HepG2 (cell line): ENCODE data around the gene FIZ1. TPM values are rescaled to one million over a fixed set of nuclear protein-coding genes. Genes with fewer than 3 reads are reported as not detected.
A peak's percentile ranks its signal among the peaks of the same experiment; 100 is the strongest.

Source experiments
- FOXP1 ChIP-seq, 2 experiments: fragments of 450-650 bp in 1 of 2; IDR thresholded peaks; 2 replicates each; pipeline ENCODE4 v1.6.1; 2017 to 2018; ENCODE audit warnings: antibody characterized with exemption in 1 of 2
- KAT2B ChIP-seq: fragments of 150-350 bp; IDR thresholded peaks from 2 replicates; pipeline ENCODE4 v1.6.1; 2014; ENCODE audit warnings: low read depth, low read length, borderline replicate concordance
- KLF13 ChIP-seq: sonication (generic); formaldehyde crosslinking; IDR thresholded peaks from 2 replicates; pipeline ENCODE4 v1.4.0; 2020; ENCODE audit warnings: mild to moderate bottlenecking, missing genetic modification reagents
- MEF2D ChIP-seq: sonication (generic); formaldehyde crosslinking; IDR thresholded peaks from 2 replicates; pipeline ENCODE4 v1.5.1; 2020; ENCODE audit warnings: mild to moderate bottlenecking, missing genetic modification reagents
- MTA1 ChIP-seq: sonication (generic); formaldehyde crosslinking; IDR thresholded peaks from 2 replicates; pipeline ENCODE4 v1.4.0; 2020; ENCODE audit warnings: missing genetic modification reagents, mild to moderate bottlenecking, borderline replicate concordance
- NBN ChIP-seq: fragments of 450-650 bp; conservative IDR thresholded peaks from 2 replicates; pipeline ENCODE4 v1.6.1; 2017
- PLSCR1 ChIP-seq: sonication (generic); formaldehyde crosslinking; IDR thresholded peaks from 2 replicates; pipeline ENCODE4 v1.5.0; 2020; ENCODE audit warnings: missing genetic modification reagents, mild to moderate bottlenecking, borderline replicate concordance
- PRDM10 ChIP-seq: sonication (generic); formaldehyde crosslinking; IDR thresholded peaks from 2 replicates; pipeline ENCODE4 v1.4.0; 2020; ENCODE audit warnings: low read depth, missing genetic modification reagents
- PRMT3 ChIP-seq: sonication (generic); formaldehyde crosslinking; IDR thresholded peaks from 2 replicates; pipeline ENCODE4 v1.8.1; 2022; ENCODE audit warnings: low read depth, mild to moderate bottlenecking, moderate library complexity, missing genetic modification reagents, borderline replicate concordance
- RFX1 ChIP-seq: fragments of 450-650 bp; IDR thresholded peaks from 2 replicates; pipeline ENCODE4 v1.6.1; 2017
- SIN3B ChIP-seq: fragments of 150-350 bp; IDR thresholded peaks from 2 replicates; pipeline ENCODE4 v1.6.1; 2014; ENCODE audit warnings: low read length
- SIX1 ChIP-seq: sonication (generic); formaldehyde crosslinking; IDR thresholded peaks from 2 replicates; pipeline ENCODE4 v1.4.0; 2020; ENCODE audit warnings: missing genetic modification reagents, borderline replicate concordance
- SMARCC2 ChIP-seq: fragments of 450-650 bp; IDR thresholded peaks from 2 replicates; pipeline ENCODE4 v1.6.1; 2017; ENCODE audit warnings: antibody characterized with exemption, mild to moderate bottlenecking
- SMC3 ChIP-seq: IDR thresholded peaks from 2 replicates; pipeline ENCODE4 v1.6.1; 2011; ENCODE audit warnings: low read length, improper control_type of control experiment
- SP5 ChIP-seq: IDR thresholded peaks from 2 replicates; pipeline ENCODE4 v1.6.1; 2016; ENCODE audit warnings: low read depth, borderline replicate concordance
- TAF1 ChIP-seq: sonication (generic); formaldehyde crosslinking; IDR thresholded peaks from 2 replicates; pipeline ENCODE4 v1.4.0; 2020; ENCODE audit warnings: missing genetic modification reagents
- TEAD3 ChIP-seq: optimal IDR thresholded peaks from 2 replicates; pipeline ENCODE3; 2016; ENCODE audit warnings: borderline replicate concordance
- ZBTB21 ChIP-seq: sonication (generic); formaldehyde crosslinking; IDR thresholded peaks from 2 replicates; pipeline ENCODE4 v1.4.0; 2020; ENCODE audit warnings: missing genetic modification reagents
- ZFP36 ChIP-seq: fragments of 150-350 bp; IDR thresholded peaks from 2 replicates; pipeline ENCODE4 v1.6.1; 2018; ENCODE audit warnings: borderline replicate concordance, low read length, low read depth; ENCODE audit not compliant: partially characterized antibody
- ZNF317 ChIP-seq: sonication (generic); formaldehyde crosslinking; IDR thresholded peaks from 2 replicates; pipeline ENCODE4 v1.5.0; 2020; ENCODE audit warnings: mild to moderate bottlenecking, missing genetic modification reagents
- ZNF576 ChIP-seq: sonication (generic); formaldehyde crosslinking; IDR thresholded peaks from 2 replicates; pipeline ENCODE4 v1.4.0; 2020; ENCODE audit warnings: mild to moderate bottlenecking, missing genetic modification reagents
- ZNF7 ChIP-seq: IDR thresholded peaks from 2 replicates; pipeline ENCODE4 v1.6.1; 2016; ENCODE audit warnings: missing biosample characterization, missing genetic modification reagents
- ZNF790 ChIP-seq: sonication (generic); formaldehyde crosslinking; IDR thresholded peaks from 2 replicates; pipeline ENCODE4 v1.8.0; 2022; ENCODE audit warnings: missing genetic modification reagents, mild to moderate bottlenecking, borderline replicate concordance
- polyA plus RNA-seq, 8 experiments: library from polyadenylated mRNA; depleted of rRNA in 3 of 8; stranded (reverse) in 7 of 8; unstranded in 1 of 8; fragments of >200 nt; fragmentation: Illumina TruSeq in 4 of 8; extraction: Trizol in 4 of 8; gene quantifications; 2 replicates each; pipeline versions ENCODE4 v1.2.1 to v1.2.3, GENCODE V29; 2011 to 2016; ENCODE audit warnings: low read depth in 4 of 8, missing spikeins in 1 of 8, mixed read lengths in 1 of 8; ENCODE audit not compliant: insufficient read depth in 1 of 8
- total RNA-seq, 5 experiments: library from RNA; depleted of rRNA; stranded (reverse); fragments of >200 nt; fragmentation: Illumina TruSeq; extraction: Trizol; gene quantifications; 2 replicates each; pipeline ENCODE4 v1.2.3, GENCODE V29; 2016; ENCODE audit warnings: low read depth in 1 of 5
- TF ChIP-seq, protein P1 (sequence below): IDR thresholded peaks from 2 replicates; pipeline ENCODE4 v1.6.1; 2016; ENCODE audit warnings: missing genetic modification reagents, missing compliant biosample characterization
- TF ChIP-seq, protein P2 (sequence below): sonication (generic); formaldehyde crosslinking; IDR thresholded peaks from 2 replicates; pipeline ENCODE4 v1.4.0; 2020; ENCODE audit warnings: missing genetic modification reagents

FIZ1 gene
- total and polyA plus RNA-seq, 2 of the 13 experiments (the other 11 are each of a cell fraction or from before 2014, with no cell fraction given) = 3.6 to 5.9 TPM

GRCh38 chr19:55605207-55605636 lies 5.9 kb upstream of the FIZ1 start (continued):
- TF ChIP-seq SMARCC2 (no peak), MEF2D (CRISPR knock-in tag) (no peak), ZFP36 (no peak), SP5 (CRISPR knock-in tag) (no peak), SIX1 (CRISPR knock-in tag) (no peak), TAF1 (CRISPR knock-in tag) (no peak; the same call in 1 of the 2 replicates), FOXP1 (IDR thresholded peaks at IDR 0.05) (no peak), FOXP1 (CRISPR knock-in tag; IDR thresholded peaks at IDR 0.05) (no peak), KLF13 (no peak), KAT2B (no peak), ZNF317 (CRISPR knock-in tag) (no peak), RFX1 (no peak), ZBTB21 (CRISPR knock-in tag) (no peak), SMC3 (no peak), MTA1 (CRISPR knock-in tag) (no peak), PRDM10 (CRISPR knock-in tag) (no peak), TEAD3 (CRISPR knock-in tag) (no peak), ZNF576 (CRISPR knock-in tag) (no peak), ZNF7 (CRISPR knock-in tag) (no peak), PLSCR1 (CRISPR knock-in tag) (no peak), SIN3B (no peak), NBN (no peak), ZNF790 (CRISPR knock-in tag) (no peak), PRMT3 (CRISPR knock-in tag) (no peak)
- TF ChIP-seq, protein P1, sequence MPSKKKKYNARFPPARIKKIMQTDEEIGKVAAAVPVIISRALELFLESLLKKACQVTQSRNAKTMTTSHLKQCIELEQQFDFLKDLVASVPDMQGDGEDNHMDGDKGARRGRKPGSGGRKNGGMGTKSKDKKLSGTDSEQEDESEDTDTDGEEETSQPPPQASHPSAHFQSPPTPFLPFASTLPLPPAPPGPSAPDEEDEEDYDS (CRISPR knock-in tag) = peak; percentile 95
- TF ChIP-seq, protein P2, sequence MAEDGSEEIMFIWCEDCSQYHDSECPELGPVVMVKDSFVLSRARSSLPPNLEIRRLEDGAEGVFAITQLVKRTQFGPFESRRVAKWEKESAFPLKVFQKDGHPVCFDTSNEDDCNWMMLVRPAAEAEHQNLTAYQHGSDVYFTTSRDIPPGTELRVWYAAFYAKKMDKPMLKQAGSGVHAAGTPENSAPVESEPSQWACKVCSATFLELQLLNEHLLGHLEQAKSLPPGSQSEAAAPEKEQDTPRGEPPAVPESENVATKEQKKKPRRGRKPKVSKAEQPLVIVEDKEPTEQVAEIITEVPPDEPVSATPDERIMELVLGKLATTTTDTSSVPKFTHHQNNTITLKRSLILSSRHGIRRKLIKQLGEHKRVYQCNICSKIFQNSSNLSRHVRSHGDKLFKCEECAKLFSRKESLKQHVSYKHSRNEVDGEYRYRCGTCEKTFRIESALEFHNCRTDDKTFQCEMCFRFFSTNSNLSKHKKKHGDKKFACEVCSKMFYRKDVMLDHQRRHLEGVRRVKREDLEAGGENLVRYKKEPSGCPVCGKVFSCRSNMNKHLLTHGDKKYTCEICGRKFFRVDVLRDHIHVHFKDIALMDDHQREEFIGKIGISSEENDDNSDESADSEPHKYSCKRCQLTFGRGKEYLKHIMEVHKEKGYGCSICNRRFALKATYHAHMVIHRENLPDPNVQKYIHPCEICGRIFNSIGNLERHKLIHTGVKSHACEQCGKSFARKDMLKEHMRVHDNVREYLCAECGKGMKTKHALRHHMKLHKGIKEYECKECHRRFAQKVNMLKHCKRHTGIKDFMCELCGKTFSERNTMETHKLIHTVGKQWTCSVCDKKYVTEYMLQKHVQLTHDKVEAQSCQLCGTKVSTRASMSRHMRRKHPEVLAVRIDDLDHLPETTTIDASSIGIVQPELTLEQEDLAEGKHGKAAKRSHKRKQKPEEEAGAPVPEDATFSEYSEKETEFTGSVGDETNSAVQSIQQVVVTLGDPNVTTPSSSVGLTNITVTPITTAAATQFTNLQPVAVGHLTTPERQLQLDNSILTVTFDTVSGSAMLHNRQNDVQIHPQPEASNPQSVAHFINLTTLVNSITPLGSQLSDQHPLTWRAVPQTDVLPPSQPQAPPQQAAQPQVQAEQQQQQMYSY (CRISPR knock-in tag) = no peak
